NCI-H2081 (cell line): ENCODE measurements around the gene TPTE.
"Not testable (repeated sequence)": the region's sequence is repeated elsewhere in the genome, so short reads cannot be mapped to it uniquely, and the experiment has no call there.

ENCODE experiments used
- DNase-seq, 2 experiments: peaks; one replicate each; lab custom pipeline; 2025; lab: John Stamatoyannopoulos, UW

TPTE gene

GRCh38 chr21:10617133-10617752 lies 95.9 kb downstream of the TPTE start:
- not testable (repeated sequence) for DNase-seq

- DNase-seq, result no peak
Observed at GRCh38 chr21:10627316-10627863, 106.0 kb downstream of the TPTE start.

DNA sequence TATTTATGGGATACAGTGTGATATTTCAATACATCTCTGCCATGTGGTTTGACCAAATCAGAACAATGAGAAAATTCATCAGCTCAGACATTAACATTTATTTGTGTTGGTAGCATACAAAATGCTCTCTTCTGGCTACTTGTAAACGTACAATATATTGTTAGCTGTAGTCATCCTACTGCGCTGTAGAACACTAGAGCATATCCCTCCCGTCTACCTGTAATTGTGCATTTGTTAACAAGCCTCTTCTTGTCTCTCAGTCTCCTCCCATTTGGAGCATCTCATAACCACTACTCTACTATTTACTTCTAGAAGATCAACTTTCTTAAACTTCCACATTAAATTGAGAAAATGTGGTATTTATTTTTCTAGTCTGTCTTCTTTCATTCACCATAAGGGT lies 107.9 kb downstream of the TPTE start:
- not testable (repeated sequence) for DNase-seq

GRCh38 chr21:10630829-10631228 lies 109.4 kb downstream of the TPTE start:
- DNase-seq, result not testable (repeated sequence)

DNA sequence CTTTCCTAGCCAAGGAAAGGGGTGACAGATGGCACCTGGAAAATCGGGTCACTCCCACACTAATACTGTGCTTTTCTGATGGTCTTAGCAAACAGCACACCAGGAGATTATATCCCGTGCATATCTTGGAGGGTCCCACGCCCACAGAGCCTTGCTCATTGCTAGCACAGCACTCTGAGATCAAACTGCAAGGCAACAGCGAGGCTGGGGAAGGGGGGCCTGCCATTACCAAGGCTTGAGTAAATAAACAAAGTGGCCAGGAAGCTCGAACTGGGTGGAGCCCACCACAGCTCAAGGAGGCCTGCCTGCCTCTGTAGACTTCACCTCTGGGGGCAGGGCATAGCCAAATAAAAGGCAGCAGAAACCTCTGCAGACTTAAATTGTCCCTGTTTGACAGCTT lies 109.9 kb downstream of the TPTE start:
- not testable (repeated sequence) for DNase-seq

DNA sequence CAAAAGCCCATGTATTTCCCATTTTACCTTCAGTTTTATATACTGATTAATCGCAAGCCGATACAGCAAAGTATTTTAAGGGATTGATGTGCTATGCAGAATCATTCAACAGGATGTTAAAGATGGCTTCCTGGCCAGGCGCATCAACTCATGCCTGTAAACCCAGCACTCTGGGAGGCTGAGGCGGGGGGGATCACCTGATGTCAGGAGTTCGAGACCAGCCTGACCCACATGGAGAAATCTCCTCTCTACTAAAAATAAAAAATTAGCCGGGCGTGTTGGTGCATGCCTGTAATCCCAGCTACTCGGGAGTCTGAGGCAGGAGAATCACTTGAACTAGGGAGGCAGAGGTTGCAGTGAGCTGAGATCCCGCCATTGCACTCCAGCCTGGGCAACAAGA lies 116.8 kb downstream of the TPTE start:
- DNase-seq, result not testable (repeated sequence)

DNA sequence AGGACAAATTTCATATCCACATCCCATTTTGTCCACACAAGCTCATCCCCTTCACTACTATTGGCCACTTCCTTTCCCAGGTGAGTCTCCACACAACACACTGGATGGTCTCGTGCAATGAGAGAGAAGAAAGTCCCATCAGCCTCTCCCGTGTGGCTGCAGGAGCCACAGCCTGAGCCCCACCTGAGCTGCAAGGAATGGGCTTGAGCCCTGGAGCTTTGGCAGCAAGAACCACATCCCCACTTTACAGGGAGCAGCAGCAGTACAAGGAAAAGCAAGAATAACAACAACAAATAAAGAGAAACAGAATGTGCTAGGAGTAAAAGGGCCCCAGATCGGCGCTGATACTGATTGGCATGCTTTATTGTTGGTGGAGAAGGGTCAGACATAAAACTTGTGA lies 117.7 kb downstream of the TPTE start:
- DNase-seq, result no peak

DNA sequence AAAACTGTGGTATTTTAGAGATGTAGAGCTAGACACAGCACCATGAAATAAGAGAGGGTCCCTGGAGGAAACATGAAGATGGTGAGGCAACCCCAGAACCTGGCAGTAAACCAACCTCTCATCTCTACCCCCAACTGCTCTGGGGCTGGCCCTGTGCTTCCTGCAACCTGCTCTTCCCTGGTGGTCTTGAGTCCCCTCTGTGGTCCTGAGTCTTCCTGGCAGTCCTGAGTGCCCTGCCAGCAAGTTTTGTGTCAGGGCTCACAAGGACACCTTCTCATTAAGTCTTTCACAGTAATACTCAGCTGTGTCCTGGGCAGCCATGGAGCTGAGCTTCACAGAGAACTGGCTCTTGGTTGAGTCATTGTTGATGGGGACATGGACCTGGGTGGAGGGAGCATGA lies 118.4 kb downstream of the TPTE start:
- not testable (repeated sequence) for DNase-seq

GRCh38 chr21:10640446-10640845 lies 119.1 kb downstream of the TPTE start:
- DNase-seq, result no peak

- no peak for DNase-seq
Observed at GRCh38 chr21:10641107-10641506, 119.7 kb downstream of the TPTE start.

DNA sequence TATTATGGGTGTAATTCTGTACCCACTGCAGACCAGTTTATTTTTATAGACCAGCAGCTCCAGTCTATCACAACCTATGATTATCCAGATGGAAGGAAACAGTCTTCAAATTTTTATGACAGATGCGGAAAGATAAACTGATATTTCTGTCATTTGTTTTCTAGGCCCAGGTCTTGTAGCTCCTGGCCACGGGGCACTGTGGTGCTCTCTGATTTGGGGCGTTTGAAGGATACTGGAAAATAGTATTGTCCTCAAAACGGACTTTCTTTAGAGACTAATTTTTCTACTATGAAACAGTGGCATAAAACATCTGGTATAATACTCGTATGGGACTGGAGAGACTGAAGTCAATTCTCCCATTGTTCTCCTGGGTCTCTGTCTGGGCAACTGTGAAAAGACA lies 124.3 kb downstream of the TPTE start:
- DNase-seq, result not testable (repeated sequence)

DNA sequence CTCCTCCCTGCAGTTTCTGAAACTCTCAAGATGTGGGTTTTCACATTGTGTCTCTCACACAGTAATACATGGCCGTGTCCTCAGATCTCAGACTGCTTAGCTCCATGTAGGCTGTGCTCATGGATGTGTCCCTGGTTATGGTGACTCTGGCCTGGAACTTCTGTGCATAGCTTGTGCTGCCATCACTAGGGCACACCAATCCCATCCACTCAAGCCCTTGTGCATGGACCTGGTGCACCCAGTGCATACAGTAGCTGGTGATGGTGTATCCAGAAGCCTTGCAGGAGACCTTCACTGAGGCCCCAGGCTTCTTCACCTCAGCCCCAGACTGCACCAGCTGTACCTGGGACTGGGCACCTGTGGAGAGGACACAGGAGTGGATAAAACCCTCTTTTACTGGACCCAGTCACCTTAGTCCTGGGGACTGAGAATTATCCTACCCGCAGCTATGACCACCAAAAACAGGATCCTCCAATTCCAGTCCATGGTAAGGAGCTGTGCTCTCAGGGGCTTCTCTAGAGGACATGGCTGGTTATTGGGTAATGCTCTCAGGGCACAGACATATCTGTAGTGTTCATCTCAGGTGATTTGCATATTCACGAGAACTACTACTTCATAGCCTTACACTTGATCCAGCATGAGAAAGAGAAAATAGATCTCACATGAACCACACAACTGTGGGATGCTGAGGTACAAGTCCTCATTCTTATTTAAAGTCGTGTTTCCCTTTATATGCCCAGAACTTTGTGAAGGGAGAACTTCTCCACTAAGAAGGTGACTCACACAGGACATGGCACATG lies 128.2 kb downstream of the TPTE start:
- DNase-seq, result not testable (repeated sequence)

DNA sequence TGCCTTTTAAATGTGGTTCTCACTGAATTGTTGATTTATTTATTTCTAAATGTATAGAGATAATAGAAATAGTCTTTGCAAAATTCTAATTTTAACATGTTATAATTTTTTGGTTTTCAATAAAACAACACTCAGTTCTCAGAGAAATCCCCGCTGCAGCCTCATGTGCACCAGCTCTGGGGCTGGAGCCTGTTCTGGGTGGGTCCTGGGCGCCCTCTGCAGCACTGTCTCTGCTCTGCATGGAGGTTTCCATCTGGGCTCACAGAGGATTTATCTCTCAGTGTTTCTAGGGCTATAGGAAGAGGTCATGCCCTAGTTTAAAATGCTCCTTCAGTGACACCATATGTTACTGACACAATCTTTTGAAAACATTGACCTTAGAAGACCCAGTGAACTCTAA lies 128.9 kb downstream of the TPTE start:
- DNase-seq, result not testable (repeated sequence)
